GM21576 (cell line): Measurements from ENCODE around the gene MCOLN2.
A peak's percentile ranks its signal among the peaks of the same experiment; 100 is the strongest.
"Not testable (repeated sequence)": the region's sequence is repeated elsewhere in the genome, so short reads cannot be mapped to it uniquely, and the experiment has no call there.

Experiments used
- ATAC-seq: cut with Tn5 transposase; IDR thresholded peaks from one replicate; pipeline ENCODE4 v1.9.1; 2021; ENCODE audit warnings: mild to moderate bottlenecking, moderate library complexity; ENCODE audit not compliant: unreplicated experiment

MCOLN2 gene

DNA sequence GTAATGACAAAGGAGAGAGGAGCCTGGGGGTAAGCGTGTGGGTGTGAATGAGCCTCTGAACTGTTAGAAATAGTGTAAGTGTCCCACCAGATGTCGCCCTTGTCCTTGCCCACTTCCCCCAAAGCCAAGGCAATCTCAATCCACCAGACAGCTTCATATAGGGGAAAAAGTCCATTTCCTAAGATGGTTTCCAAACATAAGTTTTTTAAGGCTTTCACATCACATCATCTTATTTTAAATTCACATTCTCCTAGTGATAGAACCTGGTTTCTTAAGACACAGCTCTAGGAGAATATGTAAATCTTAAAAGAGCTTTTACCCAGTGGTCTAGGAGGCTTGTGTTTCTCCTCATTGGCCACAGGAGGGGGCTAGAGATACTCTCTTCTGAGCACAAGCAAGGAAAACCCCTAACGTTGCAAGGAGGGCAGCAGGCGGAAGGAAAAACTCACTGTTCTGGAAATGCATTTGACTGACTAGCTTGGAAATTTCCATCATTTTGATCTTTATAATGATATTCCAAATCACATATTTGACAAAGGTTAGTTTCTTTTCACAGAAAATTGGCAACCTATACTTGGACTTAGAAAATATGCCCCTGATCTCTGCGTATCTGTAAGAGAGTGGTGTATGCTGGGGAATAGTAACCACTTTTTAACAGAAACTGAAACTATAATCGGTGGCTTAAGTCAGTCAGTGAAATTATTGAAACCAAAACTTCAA is 52.0 kb downstream of the MCOLN2 start:
- ATAC-seq, result peak; percentile 85

DNA sequence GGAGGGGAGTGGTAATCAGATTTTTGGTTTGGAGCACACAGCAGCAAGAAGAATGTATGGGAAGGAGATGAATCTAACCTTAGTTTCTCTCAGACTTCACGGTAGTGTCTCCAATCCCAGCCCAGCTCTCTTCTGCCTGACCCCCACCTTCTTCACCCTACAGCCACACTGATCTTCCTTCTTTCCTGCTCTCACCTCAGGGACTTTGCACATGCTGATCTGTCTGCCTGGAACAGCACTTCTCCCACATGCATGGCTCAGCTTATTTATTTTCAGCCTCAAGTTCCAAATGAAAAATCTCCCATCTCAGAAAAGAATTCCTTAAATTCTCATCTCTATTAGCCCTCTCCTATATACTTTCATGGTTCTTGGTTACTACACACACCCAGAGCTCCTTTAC is 55.1 kb downstream of the MCOLN2 start:
- ATAC-seq, result no peak

DNA sequence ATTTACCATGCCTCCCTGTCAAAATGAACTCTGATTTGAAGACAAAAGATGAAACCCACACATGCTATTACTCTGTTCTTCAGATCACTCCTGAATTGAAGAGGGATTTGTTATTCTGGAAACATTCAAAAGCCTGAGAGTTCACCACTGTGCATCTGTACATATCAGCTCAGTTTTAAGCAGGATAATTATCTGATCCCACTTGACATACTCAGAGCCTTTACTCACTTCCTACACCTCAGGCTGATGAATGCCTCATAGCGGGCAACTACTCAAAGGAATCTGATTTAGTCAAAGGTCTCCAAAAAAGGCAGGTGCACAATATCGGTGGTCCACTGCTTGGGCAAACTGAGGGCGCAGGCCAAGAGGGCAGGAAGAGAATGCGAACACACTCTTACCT is 56.4 kb downstream of the MCOLN2 start:
- ATAC-seq, result no peak

- no peak for ATAC-seq
Measured at GRCh38 chr1:84939761-84940160, 57.2 kb downstream of the MCOLN2 start.

GRCh38 chr1:84939151-84939550 is 57.8 kb downstream of the MCOLN2 start:
- ATAC-seq, result no peak

- ATAC-seq, result no peak
Measured at GRCh38 chr1:84936116-84936810, 60.6 kb downstream of the MCOLN2 start.

DNA sequence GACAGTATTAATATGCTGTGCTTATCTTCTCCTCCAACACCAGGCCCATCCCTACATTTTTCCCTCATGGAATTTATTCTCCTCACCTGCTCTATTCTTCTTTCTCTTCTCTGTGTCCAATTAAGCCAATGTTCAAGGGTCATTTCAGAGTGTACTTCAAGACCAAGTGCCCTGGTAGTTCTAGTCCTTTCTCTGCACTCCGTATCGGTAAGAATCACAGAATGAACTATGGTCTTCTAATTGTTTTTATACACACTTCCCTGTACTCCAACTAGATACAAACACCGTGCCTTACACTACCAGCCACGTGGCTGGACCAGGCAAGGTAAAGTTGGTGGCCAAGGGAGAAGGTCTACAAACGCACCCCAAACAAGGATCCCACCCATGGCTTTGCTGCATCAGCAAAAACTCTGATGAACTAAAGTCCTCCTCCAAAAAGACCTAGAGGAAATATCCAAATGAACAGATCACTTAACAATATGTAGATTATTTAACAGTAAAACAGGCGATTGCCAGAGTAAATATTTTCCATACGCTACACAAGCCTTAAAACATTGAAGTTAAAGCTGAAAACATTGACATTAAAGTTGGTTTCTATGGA is 63.8 kb downstream of the MCOLN2 start:
- ATAC-seq, result no peak

DNA sequence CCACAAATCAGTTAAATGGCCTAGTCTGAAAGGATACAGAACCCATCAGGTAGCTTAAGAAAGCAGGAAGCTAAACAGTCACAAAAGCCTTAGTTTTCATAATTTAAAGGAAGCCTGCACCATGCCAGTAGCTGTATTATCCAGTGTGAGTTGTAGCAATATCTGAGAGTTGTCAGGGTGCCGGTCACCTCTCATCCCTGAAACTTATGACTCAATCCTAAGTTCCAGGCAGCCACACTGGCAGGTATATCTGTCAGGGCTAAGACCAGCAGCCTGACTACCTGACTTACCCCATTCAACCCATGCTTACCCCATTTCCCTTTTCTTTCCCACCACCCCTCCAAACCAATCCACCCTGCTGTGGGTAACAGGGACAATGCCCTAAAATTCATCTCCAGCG is 66.1 kb downstream of the MCOLN2 start:
- no peak for ATAC-seq

- no peak for ATAC-seq
Measured at GRCh38 chr1:84930329-84930728, 66.6 kb downstream of the MCOLN2 start.

DNA sequence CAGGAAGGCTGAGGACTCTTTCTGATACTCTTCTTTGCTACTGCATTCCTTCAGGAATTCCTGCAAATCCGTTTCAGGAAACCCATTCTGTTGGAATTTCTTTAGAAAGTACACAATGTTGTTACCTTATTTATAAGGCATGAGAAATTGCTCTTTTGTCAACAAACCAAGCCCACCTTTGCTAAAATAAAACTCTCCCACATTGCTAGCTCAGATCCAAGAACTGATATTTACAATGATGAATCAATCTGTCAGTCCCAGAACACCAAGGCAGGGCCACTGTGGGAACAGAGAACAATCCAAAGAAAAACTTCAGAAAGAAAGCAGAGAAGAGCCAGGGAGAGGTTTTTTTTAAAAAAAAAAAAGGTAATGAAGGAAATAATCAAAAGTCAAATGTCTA is 67.3 kb downstream of the MCOLN2 start:
- ATAC-seq, result no peak

GRCh38 chr1:84928979-84929378 is 67.9 kb downstream of the MCOLN2 start:
- ATAC-seq, result no peak

DNA sequence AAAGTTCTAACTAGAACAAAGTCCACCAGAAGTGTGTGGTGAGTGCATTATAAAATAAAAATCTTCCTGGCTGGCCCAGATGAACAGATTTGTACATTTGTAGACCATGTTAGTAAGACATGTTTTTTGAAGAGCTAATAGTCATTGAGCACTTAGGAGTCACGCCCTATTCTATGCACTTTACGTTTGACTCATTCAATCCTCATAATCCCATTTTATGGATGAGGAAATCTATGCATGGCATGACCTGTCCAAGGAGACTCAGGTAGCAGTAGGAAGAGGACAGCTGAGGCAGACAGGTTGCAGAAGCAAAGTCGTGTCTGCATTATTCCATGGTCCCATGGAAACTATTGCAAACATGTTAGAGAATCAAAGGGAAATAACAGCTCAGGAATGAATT is 73.6 kb downstream of the MCOLN2 start:
- ATAC-seq, result no peak

GRCh38 chr1:84920159-84920558 is 76.8 kb downstream of the MCOLN2 start:
- ATAC-seq, result no peak

GRCh38 chr1:84919461-84919970 is 77.4 kb downstream of the MCOLN2 start:
- no peak for ATAC-seq

DNA sequence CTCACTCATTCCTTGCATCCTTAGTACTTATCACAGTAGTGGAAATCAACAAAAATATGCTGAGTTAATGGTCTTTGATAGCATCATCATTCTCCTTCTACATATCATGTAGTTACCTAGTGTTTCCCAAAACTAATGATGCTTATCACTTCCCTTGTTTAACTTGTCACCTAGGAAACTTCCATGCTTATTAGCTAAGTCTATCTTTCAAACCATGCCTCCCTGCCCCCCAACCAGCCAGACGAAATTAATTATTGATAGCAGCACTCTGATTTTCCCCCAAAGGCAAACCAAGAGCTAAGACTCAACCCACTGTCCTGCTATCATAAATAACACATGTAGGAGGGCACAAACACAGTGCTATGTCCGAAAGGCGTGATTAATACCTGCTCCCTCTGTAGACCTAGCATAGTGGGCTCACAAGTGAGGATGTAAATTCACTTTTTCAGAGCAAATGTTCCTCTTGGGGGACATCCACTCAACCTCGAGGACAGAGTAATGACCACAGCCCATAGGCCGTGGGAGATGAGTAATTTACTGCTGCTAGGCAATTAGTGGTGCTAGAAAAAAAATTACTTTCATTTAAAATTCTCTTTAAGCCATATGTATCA is 78.1 kb downstream of the MCOLN2 start:
- ATAC-seq, result no peak

GRCh38 chr1:84916897-84917296 is 80.0 kb downstream of the MCOLN2 start:
- ATAC-seq, result no peak

- ATAC-seq, result no peak
Measured at GRCh38 chr1:84913555-84913892, 83.4 kb downstream of the MCOLN2 start.

- no peak for ATAC-seq
Measured at GRCh38 chr1:84912726-84913554, 84.0 kb downstream of the MCOLN2 start.

- not testable (repeated sequence) for ATAC-seq
Measured at GRCh38 chr1:84908746-84909464, 88.0 kb downstream of the MCOLN2 start.
